HG03095 (cell line): ENCODE results near the gene METTL22.

Experiments
- ATAC-seq: cut with Tn5 transposase; IDR thresholded peaks from one replicate; pipeline ENCODE4 v1.9.1; 2021; ENCODE audit warnings: moderate library complexity; ENCODE audit not compliant: unreplicated experiment

The METTL22 gene

DNA sequence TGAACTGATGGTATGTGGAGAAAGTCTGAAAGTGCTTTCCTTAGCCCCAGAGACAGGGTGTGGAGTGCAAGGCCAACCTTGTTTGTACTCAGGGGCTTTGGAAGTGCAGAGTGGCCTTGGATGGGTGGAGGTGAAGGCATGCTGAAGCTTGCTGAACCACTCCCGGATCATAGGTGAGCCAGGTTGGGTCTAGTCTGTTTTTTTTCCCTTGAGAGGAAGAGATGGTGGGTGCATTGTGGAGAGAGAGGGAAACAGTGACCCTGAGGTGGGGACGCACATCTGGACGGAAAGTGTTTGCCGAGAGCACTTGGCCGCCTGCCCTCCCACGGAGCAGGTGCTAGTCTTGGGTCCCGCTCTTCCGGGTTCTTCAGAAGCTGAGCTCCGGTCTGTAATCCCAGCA is 65.4 kb downstream of the METTL22 start:
- no peak for ATAC-seq

DNA sequence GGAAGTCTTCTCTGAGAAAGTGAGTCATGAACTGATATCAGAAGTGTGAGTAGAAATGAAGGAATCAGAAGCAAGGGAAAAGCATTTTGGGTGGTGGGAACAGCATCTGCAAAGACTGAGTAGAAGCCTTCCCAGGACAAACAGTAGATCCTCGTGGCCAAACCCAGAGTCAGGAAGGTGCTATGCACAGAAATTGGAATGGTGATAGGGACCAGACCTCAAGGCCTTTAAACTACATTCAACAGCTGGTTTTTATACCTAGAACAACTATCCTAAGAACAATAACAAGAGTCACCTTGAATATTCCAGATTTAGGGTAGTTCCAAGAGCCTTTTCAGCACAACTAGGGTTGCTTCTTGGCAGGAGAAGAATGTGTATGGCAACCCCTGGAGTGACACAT is 68.2 kb downstream of the METTL22 start:
- ATAC-seq = no peak

DNA sequence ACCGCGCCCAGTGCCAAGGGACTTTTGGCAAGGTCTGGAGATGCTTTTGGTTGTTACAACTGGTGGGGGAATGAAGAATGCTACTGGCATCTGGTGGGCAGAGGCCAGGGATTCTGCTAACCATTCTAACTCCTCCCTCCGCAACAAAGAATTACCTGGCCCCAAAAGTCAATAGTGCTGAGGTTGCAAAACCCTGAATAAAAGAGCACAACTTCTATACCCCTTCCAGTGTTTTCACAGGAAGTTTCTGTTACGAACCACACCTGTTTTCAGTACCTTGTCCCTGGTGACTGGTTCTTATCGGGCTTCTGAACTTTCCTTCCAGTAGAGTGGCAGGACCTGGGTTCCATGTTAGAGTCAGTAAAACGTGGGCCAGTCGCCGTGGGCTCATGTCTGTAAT is 70.2 kb downstream of the METTL22 start:
- ATAC-seq = no peak

GRCh38 chr16:8694795-8695728 is 73.6 kb downstream of the METTL22 start:
- no peak for ATAC-seq

GRCh38 chr16:8696880-8697279 is 75.4 kb downstream of the METTL22 start:
- no peak for ATAC-seq

GRCh38 chr16:8697965-8698364 is 76.5 kb downstream of the METTL22 start:
- ATAC-seq = no peak
